Kidney glomerular epithelial cell (primary cell): Measurements from ENCODE around the gene EOGT.

Experiments used
- DNase-seq: peaks from one replicate; lab custom pipeline; 2025; lab: John Stamatoyannopoulos, UW

EOGT gene

GRCh38 chr3:69009559-69010410 lies 3.7 kb downstream of the EOGT start:
- peak; percentile 39 for DNase-seq

GRCh38 chr3:69008980-69009379 lies 4.5 kb downstream of the EOGT start:
- DNase-seq, result no peak

- no peak for DNase-seq
These were observed 7.5 kb downstream of the EOGT start for GRCh38 chr3:69005791-69006482.

GRCh38 chr3:69005071-69005790 lies 8.3 kb downstream of the EOGT start:
- no peak for DNase-seq

GRCh38 chr3:69004138-69004537 lies 9.3 kb downstream of the EOGT start:
- DNase-seq, result no peak

- no peak for DNase-seq
These were observed 13.9 kb downstream of the EOGT start for GRCh38 chr3:68999605-69000004.

- DNase-seq, result no peak
These were observed 14.3 kb downstream of the EOGT start for GRCh38 chr3:68999158-68999557.

- DNase-seq, result no peak
These were observed 15.6 kb downstream of the EOGT start for GRCh38 chr3:68997887-68998286.

- no peak for DNase-seq
These were observed 17.0 kb downstream of the EOGT start for GRCh38 chr3:68996356-68996995.

GRCh38 chr3:68988740-68989139 lies 24.7 kb downstream of the EOGT start:
- no peak for DNase-seq

GRCh38 chr3:68987322-68987721 lies 26.2 kb downstream of the EOGT start:
- DNase-seq, result no peak

- DNase-seq, result no peak
These were observed 26.8 kb downstream of the EOGT start for GRCh38 chr3:68986496-68987208.

GRCh38 chr3:68985146-68985790 lies 28.2 kb downstream of the EOGT start:
- no peak for DNase-seq

GRCh38 chr3:68984011-68984530 lies 29.4 kb downstream of the EOGT start:
- DNase-seq, result no peak

- no peak for DNase-seq
These were observed 35.9 kb downstream of the EOGT start for GRCh38 chr3:68977486-68978167.

- no peak for DNase-seq
These were observed 38.8 kb downstream of the EOGT start for GRCh38 chr3:68974711-68975110.

GRCh38 chr3:68973639-68974038 lies 39.8 kb downstream of the EOGT start:
- no peak for DNase-seq

- peak; percentile 39 for DNase-seq
These were observed 41.0 kb downstream of the EOGT start for GRCh38 chr3:68972358-68972979.

- DNase-seq, result no peak
These were observed 48.8 kb downstream of the EOGT start for GRCh38 chr3:68964694-68965093.

GRCh38 chr3:68963891-68964290 lies 49.6 kb downstream of the EOGT start:
- DNase-seq, result no peak
